CD4-positive, alpha-beta T cell treated with Interleukin-15 for 1 hour (primary cell): Measurements from ENCODE around the gene ATP6V0B.

Source experiments
- DNase-seq: peaks from one replicate; pipeline ENCODE4 v3.0.0-alpha.2; 2020

The ATP6V0B gene

DNA sequence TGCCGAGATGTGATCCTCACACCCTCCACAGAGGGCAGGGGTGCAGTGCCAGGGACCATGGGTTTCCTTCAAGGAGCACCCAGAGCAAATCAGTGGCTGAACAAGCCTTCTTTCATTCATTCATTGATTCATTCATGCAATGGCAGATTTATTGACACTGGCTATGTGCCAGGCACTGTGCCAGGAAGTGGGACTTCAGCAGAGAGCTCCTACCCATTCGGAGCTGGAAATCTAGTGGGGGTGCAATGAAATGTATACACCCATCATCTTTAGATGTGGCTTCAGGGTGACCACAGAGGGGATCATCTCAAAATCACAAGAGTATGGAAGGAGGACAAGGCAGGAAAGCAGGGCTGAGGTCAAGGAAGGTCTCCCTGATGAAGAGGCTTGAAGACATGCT lies 37.6 kb downstream of the ATP6V0B start:
- no peak for DNase-seq

- no peak for DNase-seq
Observed at GRCh38 chr1:44012941-44013609, 38.3 kb downstream of the ATP6V0B start.

- no peak for DNase-seq
Observed at GRCh38 chr1:44013949-44014348, 39.2 kb downstream of the ATP6V0B start.

GRCh38 chr1:44014365-44015104 lies 39.8 kb downstream of the ATP6V0B start:
- DNase-seq, result no peak

- no peak for DNase-seq
Observed at GRCh38 chr1:44015206-44015605, 40.4 kb downstream of the ATP6V0B start.

DNA sequence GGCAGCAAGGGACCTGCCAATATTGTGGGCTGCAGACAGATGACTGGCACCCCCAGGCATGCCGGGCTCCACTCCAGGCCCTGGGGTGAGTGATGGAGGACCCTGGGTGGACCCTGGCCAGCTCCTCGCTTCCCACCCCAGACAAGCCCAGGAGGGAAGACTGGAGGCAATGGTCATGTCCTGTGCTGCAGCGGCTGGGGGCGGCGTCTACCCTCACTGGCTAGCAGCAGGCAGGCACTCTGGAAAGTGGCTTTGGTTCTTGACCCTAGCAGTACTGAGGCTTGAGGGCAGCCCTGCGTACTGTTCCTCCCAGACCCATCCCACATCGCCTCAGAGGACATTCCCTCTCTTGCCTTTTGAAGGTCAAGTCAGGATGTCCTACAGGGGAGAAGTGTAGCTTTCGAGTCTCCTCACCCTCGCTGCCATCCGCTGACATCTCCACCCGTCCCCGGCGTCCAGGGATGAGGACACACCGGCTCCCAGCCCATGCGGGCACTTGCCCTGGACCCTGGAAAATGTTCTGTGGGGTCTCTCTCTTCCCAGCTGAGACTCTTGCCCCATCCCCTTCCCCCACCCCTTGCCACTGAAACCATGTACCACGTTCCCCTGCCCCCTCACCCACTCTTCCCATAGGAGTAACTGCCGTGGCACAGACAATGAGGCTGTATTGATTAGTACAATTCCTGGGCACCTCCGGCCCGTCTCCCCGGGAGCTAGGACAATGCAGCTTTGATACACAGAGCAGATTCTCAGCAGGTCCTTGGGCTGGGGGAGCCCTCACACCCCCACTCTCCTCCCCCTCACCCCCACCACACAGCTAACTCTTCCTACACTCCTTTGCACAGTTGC lies 41.5 kb downstream of the ATP6V0B start:
- DNase-seq, result no peak

DNA sequence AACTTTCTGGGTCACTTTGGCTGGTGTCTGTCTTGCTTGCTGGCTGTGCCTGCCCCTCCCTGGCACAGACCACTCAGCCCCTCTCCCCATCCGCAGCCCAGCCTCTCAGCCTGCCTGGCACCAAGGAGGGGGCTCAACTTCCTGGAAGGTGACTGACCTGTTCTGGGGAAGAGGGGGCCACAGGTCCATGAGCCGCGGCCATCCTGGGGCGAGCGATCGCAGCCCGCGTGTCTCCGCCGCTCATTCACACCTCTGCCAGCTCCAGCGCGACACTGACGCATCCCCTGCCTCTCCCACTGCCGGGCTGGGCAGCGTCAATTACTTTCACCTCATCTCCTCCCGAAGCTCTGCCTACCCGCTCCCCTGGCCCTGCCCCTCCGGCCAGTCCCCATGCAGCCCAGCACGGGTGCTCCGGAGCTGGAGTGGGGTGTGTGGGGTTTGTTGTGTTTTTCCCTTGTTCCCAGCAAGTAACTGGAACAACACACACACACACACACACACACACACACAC lies 42.2 kb downstream of the ATP6V0B start:
- no peak for DNase-seq

- DNase-seq, result no peak
Observed at GRCh38 chr1:44019466-44019948, 44.7 kb downstream of the ATP6V0B start.

GRCh38 chr1:44020464-44020863 lies 45.7 kb downstream of the ATP6V0B start:
- no peak for DNase-seq

GRCh38 chr1:44021156-44021555 lies 46.4 kb downstream of the ATP6V0B start:
- no peak for DNase-seq

DNA sequence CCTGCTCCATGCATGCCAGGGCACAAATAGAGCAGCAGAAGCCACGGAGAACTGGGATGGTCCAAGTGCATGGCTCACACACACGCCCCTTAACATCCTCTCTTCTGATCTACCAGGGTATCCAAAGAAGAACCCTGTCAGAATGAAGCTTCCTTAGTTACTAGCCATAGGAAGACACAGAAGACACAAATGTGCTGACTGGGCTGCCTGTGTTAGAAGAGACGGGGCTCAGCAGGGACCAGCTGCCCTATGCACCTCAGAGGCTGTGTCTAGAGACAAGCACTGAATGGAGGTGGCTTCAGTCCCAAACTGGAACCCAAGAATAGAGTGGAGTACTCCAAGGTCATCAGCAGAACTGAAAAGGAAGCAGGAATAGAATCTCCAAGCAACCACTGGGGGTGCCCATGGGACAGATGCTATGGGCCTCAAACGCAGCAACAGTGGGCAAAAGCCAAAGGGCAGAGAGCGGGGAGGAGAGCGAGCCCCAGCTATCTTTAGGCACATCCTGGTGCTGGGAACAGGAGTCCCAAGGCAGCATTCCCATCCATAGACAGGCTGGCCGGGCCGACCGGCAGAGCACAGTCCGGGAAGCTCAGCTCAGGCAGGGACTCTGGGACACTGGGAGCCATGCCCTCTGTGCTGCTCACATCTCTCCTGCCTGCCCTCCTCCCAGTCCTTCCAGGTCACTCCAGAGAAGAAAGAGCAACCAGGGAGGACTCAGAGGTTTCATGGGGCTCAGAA lies 47.0 kb downstream of the ATP6V0B start:
- DNase-seq, result no peak

DNA sequence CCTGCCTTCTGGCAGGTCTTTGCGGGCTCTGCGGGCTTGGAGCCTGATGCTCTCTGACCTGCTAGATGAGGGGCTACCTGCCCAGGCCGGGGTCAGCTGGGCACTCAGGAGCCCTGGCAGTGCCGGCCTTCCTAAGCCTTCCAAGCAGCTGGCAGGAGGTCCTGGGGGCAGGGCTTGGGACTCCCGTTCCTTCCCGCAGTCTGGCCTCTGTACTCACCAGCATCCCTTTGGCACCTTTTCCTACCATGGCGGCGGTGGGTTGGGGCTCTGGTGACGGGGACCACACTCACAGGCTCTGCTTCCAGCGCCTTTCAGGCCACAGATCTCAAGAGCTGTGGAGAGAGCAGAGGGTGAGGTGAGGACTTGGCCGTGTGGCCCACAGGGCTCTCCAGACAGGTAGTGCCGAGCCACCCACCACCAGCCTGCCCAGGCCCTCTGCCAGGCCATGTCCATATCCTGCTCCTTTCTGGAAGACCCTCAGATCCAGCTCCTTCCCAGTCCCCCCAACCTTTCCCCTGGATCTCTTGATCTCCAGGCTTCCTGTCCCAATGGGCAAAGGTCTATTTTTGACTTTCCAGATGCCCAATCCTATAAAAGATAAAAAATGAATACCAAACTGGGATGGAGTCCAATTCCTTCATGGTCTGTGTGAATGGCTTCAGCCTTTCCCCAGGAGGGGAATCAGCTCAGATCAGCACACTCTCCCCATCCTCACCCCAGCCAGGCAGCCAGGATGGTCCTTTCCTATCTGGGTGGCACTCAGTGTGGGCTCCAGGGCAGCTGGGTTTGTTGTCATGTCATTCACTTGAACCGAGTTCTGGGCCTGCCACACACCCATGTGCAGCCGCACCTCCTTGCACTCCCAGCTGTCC lies 49.5 kb downstream of the ATP6V0B start:
- DNase-seq, result no peak

- no peak for DNase-seq
Observed at GRCh38 chr1:44024903-44025525, 50.3 kb downstream of the ATP6V0B start.

DNA sequence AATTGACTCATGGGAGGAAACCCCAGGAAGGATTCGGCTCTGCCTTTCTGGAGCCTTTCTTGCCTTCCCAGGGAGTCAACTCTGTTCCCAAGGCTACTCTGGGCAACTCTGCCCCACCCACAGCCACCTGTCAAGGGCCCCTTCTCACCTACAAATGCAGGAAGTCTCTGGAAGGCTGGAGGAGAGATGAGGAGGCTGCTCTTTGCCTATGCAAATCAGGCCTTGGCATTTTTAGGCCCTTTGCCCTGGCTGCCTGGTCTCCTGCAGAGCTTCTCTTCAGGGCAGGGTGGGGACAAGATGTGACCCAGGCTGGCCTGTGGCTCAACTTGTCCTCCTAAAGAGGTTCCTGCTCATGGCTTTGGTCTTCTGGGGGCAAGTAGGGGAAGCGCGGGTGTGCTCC lies 51.1 kb downstream of the ATP6V0B start:
- DNase-seq, result no peak

- DNase-seq, result no peak
Observed at GRCh38 chr1:44027320-44027719, 52.6 kb downstream of the ATP6V0B start.
